ENCODE data around the gene SRGAP2B.
"Not testable (repeated sequence)": the region's sequence is repeated elsewhere in the genome, so short reads cannot be mapped to it uniquely, and the experiment has no call there.

DNA sequence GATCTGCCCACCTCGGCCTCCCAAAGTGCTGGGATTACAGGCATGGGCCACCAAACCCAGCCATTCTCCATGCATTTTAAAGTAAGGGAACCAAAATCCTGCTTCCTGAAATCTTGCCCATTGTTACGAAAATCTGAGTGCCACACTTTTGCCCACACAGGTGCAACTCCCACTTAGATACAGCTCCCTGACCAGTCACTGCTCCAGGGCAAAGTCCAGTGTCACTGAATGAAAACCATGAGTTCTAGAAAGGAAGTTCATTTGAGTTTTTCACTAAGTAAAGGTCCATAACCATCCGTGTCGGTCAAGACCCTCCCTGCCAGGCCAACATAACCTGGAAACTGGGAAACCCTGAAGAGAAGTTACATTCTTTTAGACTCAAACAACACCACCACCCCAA, 67.9 kb downstream of the SRGAP2B start:
- not testable (repeated sequence) for TF ChIP-seq ZNF248 (tag by site-specific recombination; IDR thresholded peaks at IDR 0.05); ZNF10 (tag by site-specific recombination; IDR thresholded peaks at IDR 0.05); TCF7L2 (IDR thresholded peaks at IDR 0.05; ENCODE audit: borderline replicate concordance, low read depth, low read length)
- TF ChIP-seq, protein P1, sequence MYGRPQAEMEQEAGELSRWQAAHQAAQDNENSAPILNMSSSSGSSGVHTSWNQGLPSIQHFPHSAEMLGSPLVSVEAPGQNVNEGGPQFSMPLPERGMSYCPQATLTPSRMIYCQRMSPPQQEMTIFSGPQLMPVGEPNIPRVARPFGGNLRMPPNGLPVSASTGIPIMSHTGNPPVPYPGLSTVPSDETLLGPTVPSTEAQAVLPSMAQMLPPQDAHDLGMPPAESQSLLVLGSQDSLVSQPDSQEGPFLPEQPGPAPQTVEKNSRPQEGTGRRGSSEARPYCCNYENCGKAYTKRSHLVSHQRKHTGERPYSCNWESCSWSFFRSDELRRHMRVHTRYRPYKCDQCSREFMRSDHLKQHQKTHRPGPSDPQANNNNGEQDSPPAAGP (tag by site-specific recombination; IDR thresholded peaks at IDR 0.05), result not testable (repeated sequence)
- TF ChIP-seq, protein P2, sequence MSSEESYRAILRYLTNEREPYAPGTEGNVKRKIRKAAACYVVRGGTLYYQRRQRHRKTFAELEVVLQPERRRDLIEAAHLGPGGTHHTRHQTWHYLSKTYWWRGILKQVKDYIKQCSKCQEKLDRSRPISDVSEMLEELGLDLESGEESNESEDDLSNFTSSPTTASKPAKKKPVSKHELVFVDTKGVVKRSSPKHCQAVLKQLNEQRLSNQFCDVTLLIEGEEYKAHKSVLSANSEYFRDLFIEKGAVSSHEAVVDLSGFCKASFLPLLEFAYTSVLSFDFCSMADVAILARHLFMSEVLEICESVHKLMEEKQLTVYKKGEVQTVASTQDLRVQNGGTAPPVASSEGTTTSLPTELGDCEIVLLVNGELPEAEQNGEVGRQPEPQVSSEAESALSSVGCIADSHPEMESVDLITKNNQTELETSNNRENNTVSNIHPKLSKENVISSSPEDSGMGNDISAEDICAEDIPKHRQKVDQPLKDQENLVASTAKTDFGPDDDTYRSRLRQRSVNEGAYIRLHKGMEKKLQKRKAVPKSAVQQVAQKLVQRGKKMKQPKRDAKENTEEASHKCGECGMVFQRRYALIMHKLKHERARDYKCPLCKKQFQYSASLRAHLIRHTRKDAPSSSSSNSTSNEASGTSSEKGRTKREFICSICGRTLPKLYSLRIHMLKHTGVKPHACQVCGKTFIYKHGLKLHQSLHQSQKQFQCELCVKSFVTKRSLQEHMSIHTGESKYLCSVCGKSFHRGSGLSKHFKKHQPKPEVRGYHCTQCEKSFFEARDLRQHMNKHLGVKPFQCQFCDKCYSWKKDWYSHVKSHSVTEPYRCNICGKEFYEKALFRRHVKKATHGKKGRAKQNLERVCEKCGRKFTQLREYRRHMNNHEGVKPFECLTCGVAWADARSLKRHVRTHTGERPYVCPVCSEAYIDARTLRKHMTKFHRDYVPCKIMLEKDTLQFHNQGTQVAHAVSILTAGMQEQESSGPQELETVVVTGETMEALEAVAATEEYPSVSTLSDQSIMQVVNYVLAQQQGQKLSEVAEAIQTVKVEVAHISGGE (tag by site-specific recombination; conservative IDR thresholded peaks at IDR 0.05; ENCODE audit: low read depth), result not testable (repeated sequence)
- TF ChIP-seq, protein P3, sequence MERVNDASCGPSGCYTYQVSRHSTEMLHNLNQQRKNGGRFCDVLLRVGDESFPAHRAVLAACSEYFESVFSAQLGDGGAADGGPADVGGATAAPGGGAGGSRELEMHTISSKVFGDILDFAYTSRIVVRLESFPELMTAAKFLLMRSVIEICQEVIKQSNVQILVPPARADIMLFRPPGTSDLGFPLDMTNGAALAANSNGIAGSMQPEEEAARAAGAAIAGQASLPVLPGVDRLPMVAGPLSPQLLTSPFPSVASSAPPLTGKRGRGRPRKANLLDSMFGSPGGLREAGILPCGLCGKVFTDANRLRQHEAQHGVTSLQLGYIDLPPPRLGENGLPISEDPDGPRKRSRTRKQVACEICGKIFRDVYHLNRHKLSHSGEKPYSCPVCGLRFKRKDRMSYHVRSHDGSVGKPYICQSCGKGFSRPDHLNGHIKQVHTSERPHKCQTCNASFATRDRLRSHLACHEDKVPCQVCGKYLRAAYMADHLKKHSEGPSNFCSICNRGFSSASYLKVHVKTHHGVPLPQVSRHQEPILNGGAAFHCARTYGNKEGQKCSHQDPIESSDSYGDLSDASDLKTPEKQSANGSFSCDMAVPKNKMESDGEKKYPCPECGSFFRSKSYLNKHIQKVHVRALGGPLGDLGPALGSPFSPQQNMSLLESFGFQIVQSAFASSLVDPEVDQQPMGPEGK (tag by site-specific recombination; IDR thresholded peaks at IDR 0.05), result not testable (repeated sequence)
- TF ChIP-seq, protein P4, sequence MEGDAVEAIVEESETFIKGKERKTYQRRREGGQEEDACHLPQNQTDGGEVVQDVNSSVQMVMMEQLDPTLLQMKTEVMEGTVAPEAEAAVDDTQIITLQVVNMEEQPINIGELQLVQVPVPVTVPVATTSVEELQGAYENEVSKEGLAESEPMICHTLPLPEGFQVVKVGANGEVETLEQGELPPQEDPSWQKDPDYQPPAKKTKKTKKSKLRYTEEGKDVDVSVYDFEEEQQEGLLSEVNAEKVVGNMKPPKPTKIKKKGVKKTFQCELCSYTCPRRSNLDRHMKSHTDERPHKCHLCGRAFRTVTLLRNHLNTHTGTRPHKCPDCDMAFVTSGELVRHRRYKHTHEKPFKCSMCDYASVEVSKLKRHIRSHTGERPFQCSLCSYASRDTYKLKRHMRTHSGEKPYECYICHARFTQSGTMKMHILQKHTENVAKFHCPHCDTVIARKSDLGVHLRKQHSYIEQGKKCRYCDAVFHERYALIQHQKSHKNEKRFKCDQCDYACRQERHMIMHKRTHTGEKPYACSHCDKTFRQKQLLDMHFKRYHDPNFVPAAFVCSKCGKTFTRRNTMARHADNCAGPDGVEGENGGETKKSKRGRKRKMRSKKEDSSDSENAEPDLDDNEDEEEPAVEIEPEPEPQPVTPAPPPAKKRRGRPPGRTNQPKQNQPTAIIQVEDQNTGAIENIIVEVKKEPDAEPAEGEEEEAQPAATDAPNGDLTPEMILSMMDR (tag by site-specific recombination; IDR thresholded peaks at IDR 0.05), result not testable (repeated sequence)

Measured in HEK293 (cell line).